Temporal lobe (tissue), 1 donor: ENCODE data around the gene GDI2. TPM values are rescaled to one million over a fixed set of nuclear protein-coding genes. Genes with fewer than 3 reads are reported as not detected.

ENCODE experiments used
- total RNA-seq: library from RNA; depleted of rRNA; stranded (reverse); fragments of >200 nt; gene quantifications from one replicate; pipeline ENCODE4 v1.2.3, GENCODE V29; 2014

The GDI2 gene
- total RNA-seq, 1 donor from 2014 or later = 327 TPM

Other genes starting within 250 kb of the GDI2 start
- gene ASB13, start 146.8 kb downstream of the GDI2 start, total RNA-seq = 11.3 TPM
- gene TASOR2, start 128.6 kb downstream of the GDI2 start, total RNA-seq = 80.4 TPM
- 10.8 TPM for gene ANKRD16, start 76.5 kb upstream of the GDI2 start, total RNA-seq
- gene FBH1, start 76.8 kb upstream of the GDI2 start, total RNA-seq = 38.8 TPM
- under 0.01 TPM for gene IL15RA, start 164.1 kb upstream of the GDI2 start, total RNA-seq
- not detected for gene IL2RA, start 248.9 kb upstream of the GDI2 start, total RNA-seq